ENCODE results near the gene KIAA1671. TPM values are rescaled to one million over a fixed set of nuclear protein-coding genes. Genes with fewer than 3 reads are reported as not detected.

Gene KIAA1671
- total and polyA plus RNA-seq, 2 of the 13 experiments (the other 11 are each of a cell fraction or from before 2014, with no cell fraction given): 13.5 to 13.6 TPM

DNA sequence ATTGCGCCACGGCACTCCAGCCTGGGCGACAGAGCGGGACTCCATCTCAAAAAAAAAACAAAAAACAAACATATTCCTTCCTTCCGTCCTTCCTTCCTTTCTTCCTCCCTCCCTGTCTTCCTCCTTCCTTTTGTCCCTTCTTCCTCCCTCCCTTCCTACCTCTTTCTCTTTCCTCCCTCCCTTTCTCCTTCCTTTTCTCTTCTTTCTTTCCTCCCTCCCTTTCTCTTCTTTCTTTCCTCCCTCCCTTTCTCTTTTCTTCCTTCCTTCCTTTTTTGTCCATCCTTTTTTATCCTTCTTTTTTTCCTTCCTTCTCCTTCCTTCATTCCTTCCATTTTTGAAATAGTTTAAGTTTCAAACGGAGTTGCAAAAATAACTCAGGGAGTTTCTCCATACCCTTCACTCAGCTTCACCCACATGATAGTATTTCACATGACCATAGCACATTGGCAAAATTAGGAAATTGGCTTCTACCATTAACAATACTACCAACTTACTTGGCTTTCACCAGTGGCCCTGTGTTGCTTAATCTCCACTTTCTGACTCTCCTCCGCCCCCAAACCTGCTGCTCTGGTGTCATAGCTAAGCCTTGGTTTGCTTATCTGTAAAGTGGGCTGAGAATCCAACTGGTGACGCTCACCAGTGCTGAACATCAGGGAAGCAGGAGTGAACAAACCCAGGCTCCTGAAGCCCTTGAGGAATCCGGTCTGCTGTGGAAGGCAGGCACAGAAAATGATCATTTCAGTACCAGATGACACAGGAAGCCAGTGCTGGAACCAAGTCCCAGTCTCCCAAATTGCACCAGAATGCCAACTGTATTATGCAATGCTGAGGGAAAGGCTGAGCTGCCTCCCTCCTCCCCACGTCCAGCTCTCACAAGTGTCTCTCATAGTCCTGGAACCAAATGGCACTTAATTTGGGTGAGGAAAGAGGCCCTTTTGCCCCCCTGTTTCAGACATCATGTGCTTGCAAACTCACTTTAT is 229.9 kb downstream of the KIAA1671 start:
- intact Hi-C loops (cut with micrococcal nuclease; ENCODE audit: unreplicated experiment): no loop called here
- Histone ChIP-seq H3K27me3 (ENCODE audit: control insufficient read depth in 1 of 2, insufficient read depth in 2 of 2, low read length in 2 of 2) (no peaks in the 10 kb centered on the region), H3K9me3 (ENCODE audit: low read length) (no peaks in the 10 kb centered on the region), H3K4me1 (ENCODE audit: insufficient read depth, low read length) (peaks cover 45% of the 10 kb centered on the region), H3K9ac (ENCODE audit: insufficient read depth, low read depth, low read length) (no peak overlapping the region), H3K4me2 (ENCODE audit: low read depth, low read length) (no peak overlapping the region), H3K79me2 (ENCODE audit: insufficient read depth, low read length) (no peaks in the 10 kb centered on the region), H3K36me3 (replicated peaks in 1 of 2; ENCODE audit: control insufficient read depth in 1 of 2, insufficient read depth in 2 of 2, low read length in 2 of 2) (peaks cover 11 to 31% of the 10 kb centered on the region in 2 experiments), H3K27ac (ENCODE audit: extremely low read length, insufficient read depth, low read length) (peak overlapping the region; percentile 47), H4K20me1 (ENCODE audit: insufficient read depth, low read length) (no peaks in the 10 kb centered on the region), H2AFZ (ENCODE audit: low read length) (no peak overlapping the region), H3K4me3 (replicated peaks in 1 of 3; ENCODE audit: insufficient read depth in 1 of 3, low read depth in 2 of 3, low read length in 3 of 3) (no peak overlapping the region)
- WGBS (ENCODE audit: low lambda C conversion rate): 93% methylated on average over 9 of the region's 10 CpGs
- ATAC-seq (no peak), DNase-seq (ENCODE audit: low spot score) (no peak), FAIRE-seq (no peak)
- ChIA-PET CTCF (ENCODE audit: low intra/inter-chr PET ratio, low total read pairs) (no interaction called here), POLR2A (no interaction called here)
- in situ Hi-C loops (cut with HindIII; ENCODE audit: extremely low pct_ligation_motif_present, low pct_unique_long_range_greater_than_20kb): loop anchor here (25.0 kb wide), 1 partner anchor 245 kb away; the partner anchor contains the start of gene LHFPL7
- BruUV-seq (replicated peaks): no TSS peak
- TF ChIP-seq SP4 (CRISPR knock-in tag; IDR thresholded peaks at IDR 0.05) (no peak), ZBTB1 (CRISPR knock-in tag; IDR thresholded peaks at IDR 0.05; ENCODE audit: borderline replicate concordance) (no peak), CEBPB (IDR thresholded peaks at IDR 0.05; ENCODE audit: borderline replicate concordance, low read depth, low read length) (peak; percentile 58; the same call in 1 of the 2 replicates), ZNF563 (CRISPR knock-in tag; IDR thresholded peaks at IDR 0.05) (no peak), RFX3 (CRISPR knock-in tag; IDR thresholded peaks at IDR 0.05) (no peak), ZNF256 (CRISPR knock-in tag; conservative IDR thresholded peaks at IDR 0.05) (0 out of 2 replicates have a peak, but pooled peaks have one; percentile 25), ZNF251 (CRISPR knock-in tag; IDR thresholded peaks at IDR 0.05) (no peak), ZBTB7A (CRISPR knock-in tag; IDR thresholded peaks at IDR 0.05) (no peak), ZNF629 (CRISPR knock-in tag; conservative IDR thresholded peaks at IDR 0.05) (peak; percentile 93), ZNF260 (CRISPR knock-in tag; IDR thresholded peaks at IDR 0.05; ENCODE audit: borderline replicate concordance, low read depth) (no peak), ZNF263 (CRISPR knock-in tag; IDR thresholded peaks at IDR 0.05) (peak; percentile 52; the same call in 1 of the 2 replicates), ZFP36L2 (CRISPR knock-in tag; IDR thresholded peaks at IDR 0.05) (no peak), CREM (IDR thresholded peaks at IDR 0.05) (no peak), CREM (CRISPR knock-in tag; IDR thresholded peaks at IDR 0.05) (no peak), MZF1 (CRISPR knock-in tag; IDR thresholded peaks at IDR 0.05; ENCODE audit: borderline replicate concordance) (no peak), ZNF34 (CRISPR knock-in tag; IDR thresholded peaks at IDR 0.05; ENCODE audit: borderline replicate concordance) (no peak), ZMYM3 (CRISPR knock-in tag; IDR thresholded peaks at IDR 0.05) (peak; percentile 57; the same call in 1 of the 2 replicates), ZNF737 (CRISPR knock-in tag; IDR thresholded peaks at IDR 0.05; ENCODE audit: borderline replicate concordance) (no peak)
- TF ChIP-seq, protein P1, sequence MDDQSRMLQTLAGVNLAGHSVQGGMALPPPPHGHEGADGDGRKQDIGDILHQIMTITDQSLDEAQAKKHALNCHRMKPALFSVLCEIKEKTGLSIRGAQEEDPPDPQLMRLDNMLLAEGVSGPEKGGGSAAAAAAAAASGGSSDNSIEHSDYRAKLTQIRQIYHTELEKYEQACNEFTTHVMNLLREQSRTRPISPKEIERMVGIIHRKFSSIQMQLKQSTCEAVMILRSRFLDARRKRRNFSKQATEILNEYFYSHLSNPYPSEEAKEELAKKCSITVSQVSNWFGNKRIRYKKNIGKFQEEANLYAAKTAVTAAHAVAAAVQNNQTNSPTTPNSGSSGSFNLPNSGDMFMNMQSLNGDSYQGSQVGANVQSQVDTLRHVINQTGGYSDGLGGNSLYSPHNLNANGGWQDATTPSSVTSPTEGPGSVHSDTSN (CRISPR knock-in tag; IDR thresholded peaks at IDR 0.05; ENCODE audit: borderline replicate concordance): no peak
- TF ChIP-seq, protein P2, sequence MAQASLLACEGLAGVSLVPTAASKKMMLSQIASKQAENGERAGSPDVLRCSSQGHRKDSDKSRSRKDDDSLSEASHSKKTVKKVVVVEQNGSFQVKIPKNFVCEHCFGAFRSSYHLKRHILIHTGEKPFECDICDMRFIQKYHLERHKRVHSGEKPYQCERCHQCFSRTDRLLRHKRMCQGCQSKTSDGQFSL (CRISPR knock-in tag; IDR thresholded peaks at IDR 0.05): no peak
